BJ (cell line): ENCODE measurements around the gene MAPK10. TPM values are rescaled to one million over a fixed set of nuclear protein-coding genes. Genes with fewer than 3 reads are reported as not detected.

Source experiments
- CTCF ChIA-PET: fragments of 350-600 bp; formaldehyde crosslinking; extraction: SDS; loops from one replicate; lab custom pipeline; 2021; ENCODE audit warnings: antibody characterized with exemption, inconsistent platforms; lab: Yijun Ruan, JAX
- POLR2A ChIA-PET: fragments of 300-600 bp; sonication (Branson Sonifier 250); formaldehyde crosslinking; extraction: SDS; loops from one replicate; lab custom pipeline; 2021; ENCODE audit warnings: antibody characterized with exemption; lab: Charles Lee
- DNase-seq: peaks from one replicate; pipeline ENCODE4 v3.0.0-alpha.2; 2011; ENCODE audit warnings: low read depth
- H3K27me3 ChIP-seq: 2 replicates; pipeline ENCODE4 v1.6.0; 2011; ENCODE audit warnings: low read length; ENCODE audit not compliant: control insufficient read depth, insufficient read depth
- H3K36me3 ChIP-seq: 2 replicates; pipeline ENCODE4 v1.5.1; 2011; ENCODE audit warnings: low read length; ENCODE audit not compliant: control insufficient read depth, insufficient read depth
- H3K4me3 ChIP-seq: 2 replicates; pipeline ENCODE4 v1.5.1; 2011; ENCODE audit warnings: low read depth, mild to moderate bottlenecking, control low read depth, low read length
- polyA plus RNA-seq: library from polyadenylated mRNA; depleted of rRNA; stranded (reverse); fragments of >200 nt; gene quantifications from 2 replicates; pipeline ENCODE4 v1.2.3, GENCODE V29; 2011
- TF ChIP-seq, protein P1 (sequence below): IDR thresholded peaks from 2 replicates; pipeline ENCODE4 v1.5.1; 2011; ENCODE audit warnings: low read depth, mild to moderate bottlenecking, control low read depth, inconsistent platforms, low read length, moderate library complexity; ENCODE audit not compliant: insufficient read depth

MAPK10 gene
- polyA plus RNA-seq, 1 experiment: 0.86 TPM

DNA sequence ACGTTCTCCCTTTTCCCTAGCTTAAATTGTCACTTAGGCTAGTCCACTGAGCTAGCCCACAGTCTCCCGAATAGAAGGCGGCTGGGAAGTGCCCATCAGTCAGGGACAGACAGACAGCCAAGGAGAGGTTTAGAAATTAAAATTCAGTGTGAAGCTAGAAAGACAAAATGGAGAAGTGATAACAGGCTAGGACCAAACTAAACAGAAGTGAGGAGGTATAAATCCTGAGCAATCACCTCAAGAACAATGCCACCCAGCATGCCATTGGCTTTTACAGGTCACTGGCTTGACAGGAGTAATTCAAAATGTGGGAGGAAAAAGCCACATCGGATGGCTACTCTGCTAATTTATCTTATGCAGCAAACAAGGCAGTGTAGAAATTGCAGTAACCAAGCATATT is 138.9 kb downstream of the MAPK10 start:
- CTCF ChIA-PET: no interaction called here
- Histone ChIP-seq H3K36me3 (no peaks in the 10 kb centered on the region), H3K4me3 (no peak overlapping the region), H3K27me3 (no peaks in the 10 kb centered on the region)
- DNase-seq: no peak
- TF ChIP-seq, protein P1, sequence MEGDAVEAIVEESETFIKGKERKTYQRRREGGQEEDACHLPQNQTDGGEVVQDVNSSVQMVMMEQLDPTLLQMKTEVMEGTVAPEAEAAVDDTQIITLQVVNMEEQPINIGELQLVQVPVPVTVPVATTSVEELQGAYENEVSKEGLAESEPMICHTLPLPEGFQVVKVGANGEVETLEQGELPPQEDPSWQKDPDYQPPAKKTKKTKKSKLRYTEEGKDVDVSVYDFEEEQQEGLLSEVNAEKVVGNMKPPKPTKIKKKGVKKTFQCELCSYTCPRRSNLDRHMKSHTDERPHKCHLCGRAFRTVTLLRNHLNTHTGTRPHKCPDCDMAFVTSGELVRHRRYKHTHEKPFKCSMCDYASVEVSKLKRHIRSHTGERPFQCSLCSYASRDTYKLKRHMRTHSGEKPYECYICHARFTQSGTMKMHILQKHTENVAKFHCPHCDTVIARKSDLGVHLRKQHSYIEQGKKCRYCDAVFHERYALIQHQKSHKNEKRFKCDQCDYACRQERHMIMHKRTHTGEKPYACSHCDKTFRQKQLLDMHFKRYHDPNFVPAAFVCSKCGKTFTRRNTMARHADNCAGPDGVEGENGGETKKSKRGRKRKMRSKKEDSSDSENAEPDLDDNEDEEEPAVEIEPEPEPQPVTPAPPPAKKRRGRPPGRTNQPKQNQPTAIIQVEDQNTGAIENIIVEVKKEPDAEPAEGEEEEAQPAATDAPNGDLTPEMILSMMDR: no peak
- POLR2A ChIA-PET: no interaction called here

DNA sequence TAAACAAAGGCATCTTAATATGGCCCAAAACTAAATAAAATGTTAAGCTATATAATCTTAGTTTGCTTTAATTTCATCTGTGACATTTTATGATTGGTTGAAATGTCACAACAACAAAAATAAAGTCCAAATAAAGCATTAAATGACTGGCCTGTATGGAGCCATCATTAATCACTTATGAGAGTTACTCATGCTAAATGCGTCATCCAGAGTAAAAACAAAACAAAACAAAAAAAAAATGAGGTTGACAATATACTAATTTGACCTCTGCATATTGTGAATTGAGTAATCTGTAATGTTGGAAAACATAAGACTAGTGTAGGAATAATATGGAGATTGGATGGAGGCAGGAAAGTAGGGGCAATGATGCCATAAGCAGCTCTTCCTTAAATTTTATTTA is 139.7 kb downstream of the MAPK10 start:
- TF ChIP-seq, protein P1: no peak
- no peak overlapping the region for H3K4me3 ChIP-seq
- ChIA-PET POLR2A (no interaction called here), CTCF (no interaction called here)
- DNase-seq: no peak
- H3K27me3 ChIP-seq: no peaks in the 10 kb centered on the region
- H3K36me3 ChIP-seq: no peaks in the 10 kb centered on the region

DNA sequence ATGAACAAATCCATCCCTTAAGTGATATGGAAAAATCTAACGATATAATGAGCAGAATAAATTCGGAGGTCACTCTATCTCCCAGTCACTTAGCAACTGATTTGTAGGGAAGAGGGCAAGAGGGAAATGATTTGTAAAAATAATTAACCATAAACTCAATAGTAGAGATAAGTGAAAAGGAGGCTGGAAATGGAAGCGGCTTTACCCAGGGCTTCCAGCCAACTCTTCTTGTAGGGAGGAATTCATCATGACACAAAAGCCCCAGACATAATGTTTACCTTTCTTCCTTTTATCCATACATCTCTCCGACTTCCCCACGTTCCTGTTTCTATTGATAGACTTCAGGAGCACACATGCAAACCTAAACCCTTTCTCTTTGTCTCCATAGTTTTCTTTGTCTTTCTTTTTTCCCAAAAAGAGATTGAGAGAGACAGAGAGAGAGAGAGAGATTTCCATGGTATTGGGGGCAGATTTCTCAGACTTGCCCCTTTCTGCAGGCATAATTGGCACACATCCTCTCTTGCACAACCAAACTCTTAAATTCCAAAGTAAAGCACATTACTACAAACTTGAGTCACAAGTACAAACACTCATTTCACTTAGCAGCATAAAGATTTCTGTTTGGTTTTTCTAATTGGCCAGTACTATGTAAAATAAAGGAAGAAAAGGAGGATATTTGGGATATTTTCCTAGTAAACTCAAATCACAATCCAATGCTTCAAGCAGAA is 140.9 kb downstream of the MAPK10 start:
- Histone ChIP-seq H3K36me3 (no peaks in the 10 kb centered on the region), H3K4me3 (no peak overlapping the region), H3K27me3 (no peaks in the 10 kb centered on the region)
- TF ChIP-seq, protein P1: no peak
- ChIA-PET CTCF (no interaction called here), POLR2A (no interaction called here)
- no peak for DNase-seq

DNA sequence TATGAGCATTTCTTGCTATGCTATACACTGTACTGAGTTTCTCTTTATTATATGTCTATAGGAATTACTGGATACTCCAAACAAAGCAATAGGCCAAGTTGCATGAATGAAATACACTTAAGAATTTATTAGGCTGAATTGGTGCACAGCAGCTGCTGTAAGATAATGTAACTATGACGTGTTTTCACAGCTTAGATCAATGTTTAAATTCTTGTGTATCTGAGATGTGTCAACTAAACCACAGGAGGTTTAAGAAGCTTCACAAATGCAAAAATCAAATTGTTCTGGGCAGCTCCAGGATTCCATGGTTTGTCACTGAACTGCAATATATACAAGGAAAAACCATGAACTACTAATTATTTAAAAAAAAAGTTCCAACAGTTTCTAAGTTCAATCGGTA is 156.7 kb downstream of the MAPK10 start:
- no peak overlapping the region for H3K4me3 ChIP-seq
- no peak for DNase-seq
- ChIA-PET CTCF (no interaction called here), POLR2A (no interaction called here)
- H3K27me3 ChIP-seq: no peaks in the 10 kb centered on the region
- H3K36me3 ChIP-seq: no peaks in the 10 kb centered on the region
- TF ChIP-seq, protein P1: no peak

- CTCF ChIA-PET: no interaction called here
- no peak for DNase-seq
- H3K4me3 ChIP-seq: no peak overlapping the region
- POLR2A ChIA-PET: no interaction called here
- no peaks in the 10 kb centered on the region for H3K27me3 ChIP-seq
- H3K36me3 ChIP-seq: no peaks in the 10 kb centered on the region
- TF ChIP-seq, protein P1: no peak
These were observed 174.2 kb downstream of the MAPK10 start for GRCh38 chr4:86185659-86186058.
